LHCN-M2 (cell line): Measurements from ENCODE around the gene DHCR7. TPM values are rescaled to one million over a fixed set of nuclear protein-coding genes. Genes with fewer than 3 reads are reported as not detected.

Source experiments
- DNase-seq: peaks from one replicate; pipeline ENCODE4 v3.0.0-alpha.2; 2012; ENCODE audit warnings: low read depth
- total RNA-seq: library from RNA; depleted of rRNA; stranded (reverse); fragments of >200 nt; gene quantifications from 2 replicates; pipeline ENCODE4 v1.2.3, GENCODE V29; 2014

Gene DHCR7
- total RNA-seq, 1 experiment from 2014 or later, result 36.2 TPM

DNA sequence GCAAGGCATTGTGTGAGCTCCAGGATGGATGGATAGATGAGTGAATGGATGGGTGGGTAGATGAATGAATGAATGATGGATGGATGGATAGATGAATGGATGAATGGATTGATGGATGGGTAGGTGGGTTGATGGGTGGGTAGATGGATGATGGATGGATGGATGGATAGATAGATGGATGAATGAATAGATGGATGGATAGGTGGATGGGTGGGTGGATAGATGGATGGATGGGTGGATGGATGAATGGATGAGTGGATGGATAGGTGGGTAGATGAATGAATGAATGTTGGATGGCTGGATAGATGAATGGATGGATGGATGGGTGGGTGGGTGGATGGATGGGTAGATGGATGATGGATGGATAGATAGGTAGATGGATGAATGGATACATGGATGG lies 33.5 kb downstream of the DHCR7 start:
- DNase-seq, result no peak

DNA sequence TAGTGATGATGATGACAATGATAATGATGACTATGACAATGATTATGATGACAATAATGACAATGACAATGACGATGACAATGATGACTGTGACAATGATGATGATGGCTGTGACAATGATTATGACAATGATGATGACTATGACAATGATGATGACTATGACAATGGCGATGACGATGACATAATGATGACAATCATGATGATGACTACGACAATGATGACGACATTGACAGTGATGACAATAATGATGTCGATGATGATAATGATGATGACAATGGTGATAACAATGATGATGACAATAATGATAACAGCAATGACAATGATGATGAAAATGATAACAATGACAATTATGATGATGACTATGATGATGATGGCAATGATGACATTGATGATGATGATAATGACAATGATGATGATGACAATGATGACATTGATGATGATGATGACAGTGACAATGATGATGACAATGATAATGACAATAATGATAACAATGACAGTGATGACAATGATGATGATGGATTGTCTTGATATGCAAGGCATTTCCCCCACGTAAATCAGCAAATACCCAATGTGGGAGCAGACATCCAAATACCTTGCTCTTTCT lies 37.7 kb downstream of the DHCR7 start:
- DNase-seq, result no peak

DNA sequence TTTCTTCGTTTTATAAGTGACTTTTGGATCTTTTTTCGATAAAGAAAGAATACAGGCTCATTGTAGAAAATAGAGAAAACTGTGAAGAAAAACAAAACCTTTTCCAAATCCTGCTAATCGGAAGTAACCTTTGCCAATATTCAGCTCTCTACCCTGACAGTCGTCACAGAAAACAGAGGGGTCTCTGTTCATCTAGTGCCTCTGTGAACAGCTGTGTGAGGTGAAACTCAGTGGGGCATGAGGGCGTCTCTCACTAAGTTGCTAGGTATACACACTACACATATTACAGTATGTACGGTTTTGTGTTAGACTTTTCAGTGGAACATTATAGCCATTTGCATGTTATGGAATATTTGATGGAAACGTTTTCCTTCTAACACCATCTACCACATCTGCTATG lies 39.4 kb downstream of the DHCR7 start:
- DNase-seq, result no peak

DNA sequence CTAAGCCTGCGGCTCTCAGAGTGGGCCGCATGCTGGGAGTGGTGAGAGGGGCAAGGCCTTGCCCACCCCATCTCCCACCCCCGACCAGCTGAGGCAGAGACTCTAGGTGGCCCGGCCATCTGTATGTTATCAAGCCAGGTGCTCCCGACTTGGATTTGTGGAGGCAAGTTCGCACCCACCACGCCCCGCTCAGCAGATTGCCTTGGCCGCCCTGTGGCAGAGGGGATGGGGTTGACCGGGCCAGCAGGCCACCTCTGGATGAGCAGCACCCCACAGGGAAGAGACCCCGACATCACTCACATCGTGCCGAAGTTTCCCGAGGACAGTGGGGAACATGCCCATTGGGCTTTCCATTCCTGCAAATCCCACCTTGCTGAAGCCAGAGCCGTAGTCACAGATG lies 40.8 kb downstream of the DHCR7 start:
- no peak for DNase-seq

DNA sequence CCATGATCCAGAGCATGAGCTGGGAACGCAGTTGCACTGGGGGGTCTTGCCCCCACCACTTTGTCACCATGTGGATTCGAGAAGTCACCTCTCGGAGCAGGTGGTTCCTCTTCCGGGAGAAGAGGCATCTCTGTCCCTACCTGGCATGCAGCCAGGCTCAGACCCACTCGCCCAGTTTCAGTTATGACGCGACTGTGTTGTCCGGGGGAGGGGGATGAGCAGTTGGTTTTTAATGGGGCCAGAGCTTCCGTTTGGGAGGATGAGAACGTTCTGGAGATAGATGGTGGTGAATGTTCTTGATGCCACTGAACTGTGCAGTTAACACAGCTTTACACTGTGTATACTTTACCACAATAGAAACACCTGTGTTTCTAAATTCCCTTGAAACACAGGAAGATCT lies 41.5 kb downstream of the DHCR7 start:
- no peak for DNase-seq

DNA sequence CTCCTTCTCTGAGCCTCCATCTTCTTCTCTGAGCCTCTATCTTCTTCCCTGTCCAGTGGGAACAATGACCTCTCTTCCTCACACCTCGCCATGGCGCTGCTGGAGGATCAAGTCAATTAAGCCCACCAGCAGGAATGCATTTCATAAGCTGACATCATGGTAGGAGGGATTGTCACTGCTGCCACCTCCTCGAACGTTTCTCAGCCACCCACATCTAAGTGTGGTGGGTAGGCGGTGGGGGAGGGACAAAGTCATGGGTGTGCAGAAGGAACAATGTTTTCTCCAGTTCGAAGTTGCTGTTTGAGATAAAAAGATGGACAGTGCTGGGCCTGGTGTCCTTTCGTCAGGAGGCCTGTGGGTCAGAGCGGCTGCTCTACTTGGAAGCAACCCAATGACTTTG lies 44.0 kb downstream of the DHCR7 start:
- no peak for DNase-seq

DNA sequence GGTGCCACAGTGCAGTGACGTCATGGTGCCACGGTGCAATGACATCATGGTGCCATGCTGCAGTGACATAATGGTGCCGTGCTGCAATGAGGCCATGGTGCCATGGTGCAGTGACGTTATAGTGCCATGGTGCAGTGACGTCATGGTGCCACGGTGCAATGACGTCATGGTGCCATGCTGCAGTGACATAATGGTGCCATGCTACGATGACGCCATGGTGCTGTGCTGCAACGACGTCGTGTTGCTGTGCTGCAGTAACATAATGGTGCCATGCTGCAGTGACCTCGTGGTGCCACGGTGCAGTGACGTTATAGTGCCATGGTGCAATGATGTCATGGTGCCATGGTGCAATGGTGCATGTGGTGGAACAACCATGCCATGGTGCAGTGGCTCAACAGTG lies 45.3 kb downstream of the DHCR7 start:
- no peak for DNase-seq

DNA sequence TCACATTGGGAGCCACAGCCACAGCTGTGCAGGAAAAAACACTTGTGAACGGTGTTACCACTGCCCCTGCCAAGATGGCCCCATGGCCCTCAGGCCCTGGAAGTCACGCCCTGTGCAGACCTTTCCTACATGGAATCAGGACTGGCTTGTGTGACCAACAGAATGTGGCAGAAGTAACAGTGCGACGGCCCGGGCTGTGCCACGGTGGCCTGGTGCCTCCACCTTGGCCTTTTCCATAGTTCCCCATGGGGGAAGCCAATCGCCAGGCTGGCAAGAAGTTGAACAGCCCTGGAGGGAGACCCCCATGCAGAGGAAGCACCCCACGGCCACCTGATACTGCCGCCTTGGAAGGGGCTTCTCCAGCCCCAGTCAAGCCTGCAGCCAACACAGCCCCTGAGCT lies 48.0 kb downstream of the DHCR7 start:
- DNase-seq, result no peak

DNA sequence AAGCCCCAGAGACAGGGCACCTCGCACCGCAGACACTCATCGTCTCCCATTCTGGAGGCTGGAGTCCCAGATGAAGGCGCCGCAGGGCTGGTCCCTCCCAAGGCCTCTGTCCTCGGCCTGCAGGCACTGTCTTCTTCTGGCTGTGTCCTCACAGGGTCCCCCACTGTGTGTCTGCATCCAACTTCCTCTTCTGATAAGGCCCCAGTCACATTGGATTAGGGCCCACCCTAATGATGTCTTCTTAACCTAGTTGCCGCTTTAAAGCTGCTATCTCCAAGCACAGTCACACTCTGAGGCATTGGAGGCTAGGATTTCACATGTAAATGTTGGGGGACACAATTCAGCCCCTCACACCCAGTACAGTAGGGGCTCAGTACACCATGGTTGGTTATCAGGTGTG lies 48.9 kb downstream of the DHCR7 start:
- no peak for DNase-seq

DNA sequence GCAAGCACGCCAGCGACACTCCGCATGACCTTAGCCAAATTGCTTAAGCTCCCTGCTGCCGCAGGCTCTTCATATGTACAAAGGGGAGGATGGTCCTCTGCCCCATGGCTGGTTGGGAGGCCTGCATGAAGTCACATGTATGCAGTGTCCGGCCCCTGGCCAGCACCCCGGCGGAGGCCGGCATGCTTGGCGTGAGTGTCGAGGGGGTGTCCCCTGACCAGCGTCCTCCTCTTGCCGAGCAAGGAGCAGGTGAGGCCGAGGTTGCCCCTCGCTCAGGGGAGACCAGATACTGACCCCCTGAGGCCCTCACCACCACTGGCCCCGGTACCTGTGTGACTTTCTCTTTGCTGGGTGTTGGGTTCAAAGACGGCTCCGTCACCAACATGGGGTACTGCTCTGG lies 50.2 kb downstream of the DHCR7 start:
- DNase-seq, result no peak

DNA sequence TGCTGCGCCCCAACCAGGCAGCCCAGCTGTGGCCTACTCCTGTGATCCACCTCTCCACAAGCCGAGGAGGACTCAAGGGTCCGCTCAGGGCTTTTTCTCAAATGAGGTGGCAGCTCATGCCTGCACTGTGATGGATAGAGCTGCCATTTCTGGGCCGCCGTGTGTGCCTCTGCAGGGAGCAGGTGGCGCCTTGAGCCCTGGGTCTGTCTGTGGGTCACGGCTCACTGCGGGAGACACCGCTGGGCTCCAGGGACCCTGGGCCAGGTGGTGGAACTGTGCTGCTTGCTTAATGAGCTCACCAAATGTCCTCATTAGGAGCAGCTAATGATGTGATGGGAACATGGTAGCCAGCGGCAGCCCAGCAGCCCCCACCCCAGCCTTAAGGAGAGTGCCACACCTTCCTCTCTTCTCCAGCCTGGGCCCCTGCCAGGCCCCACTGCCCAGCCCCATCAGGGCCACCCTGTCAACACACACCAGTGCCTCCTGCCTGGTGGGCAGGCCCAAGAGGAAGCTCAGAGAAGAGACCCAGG lies 50.8 kb downstream of the DHCR7 start:
- DNase-seq, result no peak

DNA sequence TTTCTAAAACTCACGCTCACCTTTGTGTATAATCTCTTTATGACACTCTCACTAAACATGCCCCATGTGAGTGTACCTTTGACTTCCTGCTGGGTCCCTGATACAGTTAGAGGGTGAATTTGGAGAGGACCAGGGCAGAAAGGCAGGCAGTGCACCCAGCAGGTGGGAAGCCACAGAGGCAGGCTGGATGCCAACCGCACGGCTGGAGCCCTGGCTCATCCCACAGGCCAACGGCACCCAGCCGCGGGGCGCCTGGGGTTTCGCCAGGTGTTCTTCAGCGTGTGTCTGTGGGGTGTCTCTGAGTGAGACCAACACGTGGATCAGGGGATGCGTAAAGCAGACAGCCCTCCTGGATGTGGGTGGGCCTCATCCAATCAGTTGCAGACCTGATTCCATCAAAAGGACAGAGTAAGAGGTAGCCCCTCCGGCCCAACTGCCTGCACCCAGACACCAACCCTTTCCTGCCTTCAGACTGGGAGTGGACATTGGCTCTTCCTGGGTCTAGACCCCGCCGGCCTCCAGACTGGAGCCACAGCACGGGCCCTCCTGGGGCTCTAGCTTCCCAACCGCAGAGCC lies 51.6 kb downstream of the DHCR7 start:
- DNase-seq, result no peak

DNA sequence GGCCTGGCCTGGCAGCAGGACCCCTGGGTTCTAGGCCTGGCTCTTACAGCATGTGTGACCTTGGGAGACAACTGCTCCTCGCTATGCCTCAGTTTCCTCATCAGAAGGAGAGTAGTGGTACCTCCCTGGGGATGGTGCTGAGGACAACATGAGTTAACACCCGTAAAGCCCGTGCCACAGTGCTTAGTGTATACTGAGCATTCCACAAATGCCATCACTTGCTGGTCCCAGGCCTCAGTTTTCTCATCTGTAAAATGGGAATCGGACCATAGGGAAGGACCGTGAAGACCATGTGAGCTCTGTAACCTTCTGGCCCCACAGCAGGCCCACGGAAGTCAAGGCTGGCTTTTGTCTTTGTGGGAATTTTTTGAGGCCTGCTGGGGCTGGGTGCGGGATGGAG lies 52.4 kb downstream of the DHCR7 start:
- DNase-seq, result no peak

DNA sequence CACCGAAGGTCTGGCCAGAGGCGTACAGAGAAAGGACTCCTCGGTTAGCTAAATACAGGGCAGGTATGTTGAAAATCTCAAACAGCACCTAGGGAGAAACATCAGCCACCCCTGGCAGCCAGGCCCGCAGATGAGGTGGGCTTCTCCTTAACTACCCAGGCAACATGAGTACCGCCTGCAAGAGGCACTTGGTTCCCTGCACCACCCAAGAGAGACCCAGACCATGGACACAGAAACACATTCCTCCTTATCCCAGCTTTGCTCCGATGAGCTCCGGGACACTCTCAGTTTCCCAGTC lies 53.0 kb downstream of the DHCR7 start:
- DNase-seq, result no peak

DNA sequence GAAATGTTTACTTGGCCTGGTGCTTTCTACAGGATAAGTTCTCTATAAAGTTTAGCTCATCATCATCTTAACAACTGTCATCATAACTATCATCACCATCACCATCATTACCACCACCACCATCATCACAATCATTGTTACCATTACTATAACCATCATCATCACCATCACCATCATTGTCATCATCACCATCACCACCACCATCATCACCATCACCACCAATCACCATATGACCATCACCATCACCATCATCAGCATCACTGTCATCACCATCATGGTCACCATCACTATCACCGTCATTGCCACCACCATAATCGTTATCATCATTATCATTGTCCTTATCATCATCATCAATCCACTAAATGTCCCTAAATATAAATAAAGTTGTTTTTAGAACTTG lies 54.9 kb downstream of the DHCR7 start:
- DNase-seq, result no peak

DNA sequence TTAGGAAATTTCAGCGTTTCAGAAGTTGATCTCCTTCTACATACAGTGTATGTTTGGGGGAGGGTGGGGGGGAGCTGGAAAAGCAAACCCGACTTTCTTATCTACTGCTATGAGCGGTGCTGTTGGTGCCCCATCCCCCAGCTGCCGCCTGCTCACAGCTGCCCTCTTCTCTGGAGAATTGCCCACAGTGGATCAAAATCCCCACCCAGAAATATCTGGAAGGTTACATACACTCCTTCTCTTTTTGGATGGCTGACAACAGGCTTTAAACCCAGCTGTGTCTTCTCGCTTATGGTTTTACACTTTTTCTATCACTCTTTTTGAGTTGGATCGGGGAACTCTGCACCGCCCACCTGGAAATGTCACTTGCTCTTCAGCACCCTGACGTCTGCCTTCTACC lies 56.4 kb downstream of the DHCR7 start:
- peak; percentile 16 for DNase-seq

DNA sequence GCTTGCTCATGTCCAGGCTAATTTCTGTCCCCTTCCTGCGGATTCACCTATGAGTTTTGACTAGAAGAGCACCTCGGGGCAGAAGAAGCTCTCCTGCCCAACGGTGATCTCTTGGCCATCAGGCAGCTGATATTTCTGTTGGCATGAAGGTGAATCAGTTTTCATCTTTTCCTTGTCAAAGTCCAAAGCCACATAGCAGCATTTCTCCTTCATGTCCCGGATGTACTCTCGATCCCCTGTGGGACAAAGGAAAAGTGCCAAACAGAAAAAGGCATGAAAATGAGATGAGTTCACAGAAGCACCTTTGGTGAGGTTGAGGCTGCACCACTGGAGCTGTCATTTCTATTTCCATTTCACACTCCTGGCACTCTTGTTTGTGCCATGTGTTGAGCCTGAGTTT lies 56.8 kb downstream of the DHCR7 start:
- no peak for DNase-seq

DNA sequence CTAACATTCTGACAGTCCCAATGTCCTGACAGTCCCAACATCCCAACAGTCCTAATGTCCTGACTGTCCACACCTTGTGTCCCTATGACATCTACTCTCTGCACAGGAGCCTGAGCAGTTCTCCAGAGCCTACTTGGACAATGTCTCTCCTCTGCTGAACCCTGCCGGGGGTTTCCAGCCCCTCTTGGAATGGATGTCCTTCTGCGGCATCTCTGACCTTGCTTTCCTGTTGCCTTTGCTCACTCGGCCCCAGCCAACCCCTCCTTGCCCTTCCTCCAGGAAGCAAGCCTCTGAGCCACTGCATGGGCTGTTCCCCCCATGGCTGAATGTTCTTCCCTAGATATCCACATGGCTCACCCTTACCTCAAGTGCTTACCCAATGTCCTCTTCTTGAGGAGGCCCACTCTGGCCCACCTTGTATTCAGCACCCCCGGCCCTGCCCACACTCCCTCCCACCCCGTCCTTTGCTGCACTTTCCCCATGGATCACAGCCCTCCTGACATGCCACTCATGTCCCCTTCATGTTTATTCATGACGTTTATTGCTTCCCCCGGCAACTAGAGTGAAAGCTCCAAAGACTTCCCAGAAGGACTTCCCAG lies 59.5 kb downstream of the DHCR7 start:
- no peak for DNase-seq

DNA sequence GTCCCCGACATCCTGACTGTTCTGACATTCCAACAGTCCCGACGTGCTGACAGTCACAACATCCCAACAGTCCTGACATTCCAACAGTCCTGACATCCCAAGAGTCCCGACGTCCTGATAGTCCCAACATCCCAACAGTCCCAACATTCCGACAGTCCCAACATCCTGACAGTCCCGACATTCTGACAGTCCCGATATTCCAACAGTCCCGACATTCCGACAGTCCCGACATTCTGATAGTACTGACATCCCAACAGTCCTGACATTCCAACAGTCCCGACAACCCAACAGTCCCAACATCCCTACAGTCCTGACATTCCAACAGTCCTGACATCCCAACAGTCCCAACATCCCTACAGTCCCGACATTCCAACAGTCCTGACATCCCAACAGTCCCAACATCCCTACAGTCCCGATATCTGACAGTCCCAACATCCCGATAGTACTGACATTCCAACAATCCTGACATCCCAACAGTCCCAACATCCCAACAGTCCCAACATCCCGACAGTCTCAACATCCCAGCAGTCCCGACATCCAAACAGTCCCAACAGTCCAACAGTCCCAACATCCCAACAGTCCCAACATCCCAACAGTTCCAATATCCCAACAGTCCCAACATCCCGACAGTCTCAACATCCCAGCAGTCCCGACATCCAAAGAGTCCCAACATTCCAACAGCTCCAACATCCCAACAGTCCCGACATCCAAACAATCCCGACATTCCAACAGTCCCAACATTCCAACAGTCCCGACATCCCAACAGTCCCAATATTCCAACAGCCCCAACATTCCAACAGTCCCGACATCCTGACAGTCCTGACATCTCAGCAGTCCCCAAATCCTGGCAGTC lies 60.2 kb downstream of the DHCR7 start:
- DNase-seq, result no peak

DNA sequence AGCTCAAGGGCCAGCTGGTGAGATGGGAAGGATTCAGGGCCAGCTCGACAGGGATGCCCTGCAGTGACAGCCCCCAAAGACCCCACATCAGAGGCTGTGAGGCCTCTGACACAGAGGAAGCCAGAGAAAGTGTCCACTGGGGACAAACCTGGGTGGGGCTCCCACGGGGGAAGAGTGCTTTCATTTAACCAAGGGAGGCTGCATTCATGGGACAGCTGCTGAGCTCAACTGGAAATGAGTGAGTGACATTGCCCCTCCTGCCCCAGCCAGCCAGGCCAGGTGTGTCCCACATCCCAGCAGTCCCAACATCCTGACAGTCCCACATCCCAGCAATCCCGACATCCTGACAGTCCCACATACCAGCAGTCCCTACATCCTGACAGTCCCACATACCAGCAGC lies 61.0 kb downstream of the DHCR7 start:
- DNase-seq, result no peak

DNA sequence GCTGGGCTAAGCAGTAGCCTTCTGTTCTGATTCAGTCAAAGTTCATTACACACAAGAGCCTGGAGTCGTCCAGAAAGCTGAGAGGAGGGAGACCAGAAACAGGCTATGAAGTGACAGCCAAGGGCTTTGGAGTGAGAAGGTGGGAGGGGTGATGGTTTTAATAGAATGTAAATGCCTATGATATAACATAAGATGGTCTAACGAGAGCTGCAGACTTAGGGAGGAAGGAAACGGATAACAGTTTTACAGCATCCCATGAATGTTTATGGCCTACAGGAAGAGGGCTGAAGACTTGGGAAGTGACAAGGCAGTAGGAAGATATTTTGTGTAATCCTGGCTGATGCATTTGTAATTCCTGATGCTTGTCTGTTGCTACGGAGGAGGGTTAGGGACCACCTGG lies 62.0 kb downstream of the DHCR7 start:
- no peak for DNase-seq

DNA sequence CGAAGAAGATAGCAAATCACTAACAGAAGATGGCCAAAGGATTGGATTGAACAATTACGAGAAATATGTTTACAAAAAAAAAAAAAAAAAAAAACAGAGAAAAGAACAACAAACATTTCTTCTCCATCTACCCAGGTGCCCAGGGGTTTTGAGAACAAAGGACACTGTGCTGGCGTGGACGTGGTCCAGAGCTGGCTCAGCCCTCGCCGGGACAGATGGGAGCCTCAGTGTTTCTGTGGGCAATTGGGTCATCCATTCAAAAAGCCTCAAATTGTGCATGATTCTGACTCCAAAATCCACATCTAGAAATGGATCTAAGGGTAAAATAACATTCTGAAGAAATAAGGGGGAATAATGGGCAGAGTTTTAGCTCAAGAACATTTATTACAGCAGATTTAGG lies 63.1 kb downstream of the DHCR7 start:
- no peak for DNase-seq

DNA sequence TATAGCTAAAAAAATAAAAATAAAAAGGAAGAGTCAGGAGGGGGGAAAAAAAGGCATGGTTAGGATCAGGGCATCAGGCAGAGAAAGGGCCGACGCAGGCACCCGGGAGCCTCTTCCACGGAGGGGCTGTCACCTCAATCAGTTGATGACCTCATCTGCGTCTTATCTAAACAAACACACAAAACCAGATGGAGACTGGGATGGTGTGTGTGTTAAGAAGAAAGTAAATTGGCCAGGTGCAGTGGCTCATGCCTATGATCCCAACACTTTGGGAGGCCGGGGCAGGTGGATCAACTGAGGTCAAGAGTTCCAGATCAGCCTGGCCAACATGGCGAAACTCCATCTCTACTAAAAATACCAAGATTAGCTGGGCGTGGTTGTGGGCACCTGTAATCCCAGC lies 63.6 kb downstream of the DHCR7 start:
- no peak for DNase-seq
